A549 (cell line): ENCODE measurements around the gene GUCY1A2. TPM values are rescaled to one million over a fixed set of nuclear protein-coding genes. Genes with fewer than 3 reads are reported as not detected.
"Not testable (repeated sequence)": the region's sequence is repeated elsewhere in the genome, so short reads cannot be mapped to it uniquely, and the experiment has no call there.

ENCODE experiments used
- ATAC-seq, 2 experiments: fragments of 200-7000 bp in 1 of 2; fragments of >200 bp in 1 of 2; cut with Nextera tagmentation in 1 of 2; cut with Tn5 transposase in 1 of 2; 3 replicates each; pipeline versions ENCODE4 v1.8.0 to v1.9.1; 2018 to 2020; ENCODE audit warnings: mild to moderate bottlenecking in 1 of 2, moderate library complexity in 1 of 2
- CTCF ChIA-PET: fragments of 300-600 bp; sonication (Branson Sonifier 250); formaldehyde crosslinking; extraction: SDS; loops from one replicate; lab custom pipeline; 2021; ENCODE audit warnings: antibody characterized with exemption, inconsistent platforms; lab: Yijun Ruan, JAX
- POLR2A ChIA-PET: fragments of 350-600 bp; formaldehyde crosslinking; extraction: SDS; loops from one replicate; lab custom pipeline; 2021; ENCODE audit warnings: antibody characterized with exemption, inconsistent platforms; lab: Yijun Ruan, JAX
- DNase-seq, 2 experiments: peaks; one replicate each; pipeline versions ENCODE4 v3.0.0 to v3.0.0-alpha.2; 2011 to 2016; ENCODE audit warnings: low read depth in 1 of 2, low spot score in 1 of 2
- FAIRE-seq: peaks from 2 replicates; lab custom pipeline; 2011; peaks lifted over from hg19 to GRCh38; lab: Jason Lieb, UNC
- H3K27ac ChIP-seq, 2 experiments: fragments of >200 bp; sonication (Bioruptor Twin); formaldehyde crosslinking; 3 replicates each; pipeline ENCODE4 v1.5.1; 2016 to 2017
- H3K4me1 ChIP-seq: fragments of >200 bp; sonication (Bioruptor Twin); formaldehyde crosslinking; 3 replicates; pipeline ENCODE4 v1.6.1; 2016
- H3K4me2 ChIP-seq: fragments of >200 bp; sonication (Bioruptor Twin); formaldehyde crosslinking; 3 replicates; pipeline ENCODE4 v1.6.1; 2016
- H3K4me3 ChIP-seq: fragments of >200 bp; sonication (Bioruptor Twin); formaldehyde crosslinking; 3 replicates; pipeline ENCODE4 v1.5.1; 2016
- H3K9me3 ChIP-seq: fragments of >200 bp; sonication (Bioruptor Twin); formaldehyde crosslinking; 3 replicates; pipeline ENCODE4 v1.6.1; 2016
- BCL3 ChIP-seq: fragments of >200 bp; sonication (Bioruptor Twin); formaldehyde crosslinking; IDR thresholded peaks from 3 replicates; pipeline ENCODE4 v1.6.1; 2016
- CBX2 ChIP-seq: fragments of 200-600 bp; sonication (generic); IDR thresholded peaks from 2 replicates; pipeline ENCODE4 v1.6.1; 2016; ENCODE audit warnings: low read depth, mild to moderate bottlenecking, borderline replicate concordance
- CEBPB ChIP-seq, 2 experiments: fragments of >200 bp in 1 of 2; sonication (Bioruptor Twin) in 1 of 2; formaldehyde crosslinking in 1 of 2; IDR thresholded peaks; 2 replicates each; pipeline ENCODE4 v1.6.1; 2012 to 2016
- CHD2 ChIP-seq: fragments of 150-350 bp; IDR thresholded peaks from 2 replicates; pipeline ENCODE4 v1.6.1; 2014; ENCODE audit warnings: low read length; ENCODE audit not compliant: partially characterized antibody
- E2F6 ChIP-seq: IDR thresholded peaks from 2 replicates; pipeline ENCODE4 v1.6.1; 2012; ENCODE audit warnings: low read depth, borderline replicate concordance
- EHMT2 ChIP-seq: fragments of 200-600 bp; sonication (generic); IDR thresholded peaks from 2 replicates; pipeline ENCODE4 v1.6.1; 2016; ENCODE audit warnings: antibody characterized with exemption, low read depth, mild to moderate bottlenecking, moderate library complexity
- EP300 ChIP-seq, 2 experiments: fragments of >200 bp; sonication (Bioruptor Twin); formaldehyde crosslinking; IDR thresholded peaks; 2 replicates in 1 of 2; 3 replicates in 1 of 2; pipeline ENCODE4 v1.6.1; 2016 to 2017
- HMGXB4 ChIP-seq: fragments of 250-450 bp; sonication (Bioruptor Pico); IDR thresholded peaks from 2 replicates; pipeline ENCODE4 v1.5.0; 2021; ENCODE audit warnings: mild to moderate bottlenecking, moderate library complexity, borderline replicate concordance
- HOXB13 ChIP-seq: fragments of 250-450 bp; sonication (Bioruptor Pico); IDR thresholded peaks from 2 replicates; pipeline ENCODE4 v1.5.0; 2020; ENCODE audit warnings: low read depth, mild to moderate bottlenecking, moderate library complexity
- HOXB5 ChIP-seq: fragments of 250-450 bp; sonication (Bioruptor Pico); IDR thresholded peaks from 2 replicates; pipeline ENCODE4 v1.5.0; 2020; ENCODE audit warnings: mild to moderate bottlenecking, moderate library complexity
- JUNB ChIP-seq: fragments of >200 bp; sonication (Bioruptor Twin); formaldehyde crosslinking; IDR thresholded peaks from 2 replicates; pipeline ENCODE4 v1.6.1; 2016
- KDM1A ChIP-seq: fragments of 200-600 bp; sonication (generic); IDR thresholded peaks from 2 replicates; pipeline ENCODE4 v1.6.1; 2016; ENCODE audit warnings: low read depth, mild to moderate bottlenecking
- MAFK ChIP-seq: fragments of 450-650 bp; IDR thresholded peaks from 2 replicates; pipeline ENCODE4 v1.6.1; 2014; ENCODE audit not compliant: partially characterized antibody
- NR3C1 ChIP-seq: fragments of >200 bp; sonication (Bioruptor Twin); formaldehyde crosslinking; IDR thresholded peaks from 3 replicates; pipeline ENCODE4 v1.6.1; 2017
- PBX3 ChIP-seq: IDR thresholded peaks from 2 replicates; pipeline ENCODE4 v1.6.1; 2012
- PHF8 ChIP-seq: fragments of 200-600 bp; sonication (generic); IDR thresholded peaks from 2 replicates; pipeline ENCODE4 v1.6.1; 2016; ENCODE audit warnings: low read depth, mild to moderate bottlenecking, antibody characterized with exemption, moderate library complexity, borderline replicate concordance
- POLR2AphosphoS2 ChIP-seq: conservative IDR thresholded peaks from 2 replicates; pipeline ENCODE4 v1.6.1; 2012; ENCODE audit warnings: low read length, improper control_type of control experiment, inconsistent platforms
- RCOR1 ChIP-seq: fragments of 150-350 bp; IDR thresholded peaks from 2 replicates; pipeline ENCODE4 v1.6.1; 2014; ENCODE audit warnings: antibody characterized with exemption, low read length, low read depth
- RFX5 ChIP-seq: fragments of 450-650 bp; IDR thresholded peaks from 2 replicates; pipeline ENCODE4 v1.7.1; 2014; ENCODE audit warnings: antibody characterized with exemption, mild to moderate bottlenecking, moderate library complexity
- TFCP2L1 ChIP-seq: fragments of 250-450 bp; sonication (Bioruptor Pico); IDR thresholded peaks from 2 replicates; pipeline ENCODE4 v1.5.0; 2021; ENCODE audit warnings: mild to moderate bottlenecking
- TP53 ChIP-seq: fragments of 250-450 bp; sonication (Bioruptor Pico); IDR thresholded peaks from 2 replicates; pipeline ENCODE4 v1.5.0; 2021; ENCODE audit warnings: mild to moderate bottlenecking, moderate library complexity
- USF2 ChIP-seq: fragments of 450-650 bp; IDR thresholded peaks from 2 replicates; pipeline ENCODE4 v1.6.1; 2014; ENCODE audit warnings: antibody characterized with exemption
- ZFP36 ChIP-seq: fragments of 450-650 bp; IDR thresholded peaks from 2 replicates; pipeline ENCODE4 v1.6.1; 2014; ENCODE audit warnings: borderline replicate concordance; ENCODE audit not compliant: partially characterized antibody
- WGBS: methylation state at CpG from one replicate; pipeline ENCODE4 v1.1.6; 2017; ENCODE audit errors: missing lambda C conversion rate; 5-methylcytosine and 5-hydroxymethylcytosine counted together
- polyA plus RNA-seq, 4 experiments: library from polyadenylated mRNA; depleted of rRNA in 3 of 4; stranded (reverse); fragments of >200 nt; fragmentation: RNase III in 1 of 4; extraction: RNeasy Plus Mini Kit Qiagen cat#74134 plus additional on column Dnase treatment in 1 of 4; gene quantifications; 2 replicates in 3 of 4; 3 replicates in 1 of 4; pipeline ENCODE4 v1.2.3, GENCODE V29; 2011 to 2017

GUCY1A2 gene
- polyA plus RNA-seq, 2 of the 4 experiments (the other 2 are of a cell fraction), result 0.12 to 0.16 TPM

- no peak overlapping the region for H3K27ac ChIP-seq
- CTCF ChIA-PET, result no interaction called here
- POLR2A ChIA-PET, result no interaction called here
Measured at GRCh38 chr11:106787454-106787853, 230.8 kb downstream of the GUCY1A2 start.

GRCh38 chr11:106785913-106786650, 232.2 kb downstream of the GUCY1A2 start:
- no peak overlapping the region for H3K27ac ChIP-seq
- 20% methylated on average over 3 of the region's 3 CpGs for WGBS
- TF ChIP-seq HOXB5 (CRISPR knock-in tag) (no peak), HMGXB4 (CRISPR knock-in tag) (no peak), CBX2 (no peak), TFCP2L1 (CRISPR knock-in tag) (no peak), BCL3 (no peak), POLR2AphosphoS2 (no peak), MAFK (no peak), PHF8 (no peak), HOXB13 (no peak), JUNB (no peak), NR3C1 (no peak)
- no peaks in the 10 kb centered on the region for H3K4me1 ChIP-seq
- POLR2A ChIA-PET, result no interaction called here
- ATAC-seq (no peak), DNase-seq (no peak), FAIRE-seq (no peak)
- no peak overlapping the region for H3K4me3 ChIP-seq
- no peak overlapping the region for H3K4me2 ChIP-seq
- no peaks in the 10 kb centered on the region for H3K9me3 ChIP-seq
- CTCF ChIA-PET, result no interaction called here

More at GRCh38 chr11:106787454-106787853, 230.8 kb downstream of the GUCY1A2 start:
- TF ChIP-seq ZFP36, result no peak
- no peak for TF ChIP-seq EP300 (IDR thresholded peaks at IDR 0.05)
- TF ChIP-seq NR3C1, result no peak
- no peak for TF ChIP-seq CEBPB (IDR thresholded peaks at IDR 0.05)
- TF ChIP-seq KDM1A, result no peak
- Histone ChIP-seq H3K4me2 (no peak overlapping the region), H3K4me3 (no peak overlapping the region), H3K9me3 (no peaks in the 10 kb centered on the region), H3K4me1 (no peaks in the 10 kb centered on the region)
- WGBS, result 88% methylated on average over 1 of the region's 1 CpG
- FAIRE-seq (no peak), DNase-seq (no peak), ATAC-seq (no peak)

- H3K4me1 ChIP-seq, H3K4me2 ChIP-seq, POLR2A ChIA-PET, FAIRE-seq, DNase-seq, H3K4me3 ChIP-seq, ATAC-seq, H3K27ac ChIP-seq, H3K9me3 ChIP-seq, CTCF ChIA-PET: not testable (repeated sequence)
- 86% methylated on average over 5 of the region's 8 CpGs for WGBS
Measured at GRCh38 chr11:106777302-106777701, 241.0 kb downstream of the GUCY1A2 start.

- Histone ChIP-seq H3K9me3 (no peaks in the 10 kb centered on the region), H3K4me3 (no peak overlapping the region), H3K4me2 (no peak overlapping the region), H3K4me1 (no peaks in the 10 kb centered on the region), H3K27ac (no peak overlapping the region)
- DNase-seq, result no peak
- ChIA-PET POLR2A (no interaction called here), CTCF (interaction anchor here (0.6 kb wide), 1 partner anchor 175 kb away, joined by 3 read pairs; no protein-coding TSS in a partner anchor)
- no peak for ATAC-seq
- FAIRE-seq, result no peak
- TF ChIP-seq RCOR1 (no peak), RFX5 (no peak), E2F6 (no peak), CBX2 (no peak), TP53 (CRISPR knock-in tag) (no peak), CHD2 (no peak), PBX3 (no peak), USF2 (no peak), ZFP36 (no peak), EHMT2 (no peak)
Measured at GRCh38 chr11:106770489-106771085, 247.7 kb downstream of the GUCY1A2 start.
